Stimulated activated naive B cell treated with anti-CD40 and anti-IgM and Interleukin-4, amounts not matched to agents 10 μg/mL and 1 μg/mL and 100 μg/mL, for 72 hours (primary cell): Measurements from ENCODE around the gene C18orf63.
A peak's percentile ranks its signal among the peaks of the same experiment; 100 is the strongest.
"Not testable (repeated sequence)": the region's sequence is repeated elsewhere in the genome, so short reads cannot be mapped to it uniquely, and the experiment has no call there.

Experiments used
- ATAC-seq, 2 donors: fragments of 150-1000 bp; cut with Tn5 transposase; replicated peaks; 2 replicates each; pipeline ENCODE4 v1.10.0; 2021; ENCODE audit warnings: moderate library complexity in 1 of 2
- DNase-seq: peaks from one replicate; pipeline ENCODE4 v3.0.0; 2021
- H3K27ac Mint-ChIP-seq: one replicate; pipeline ENCODE4 v1.8.0; 2022; ENCODE audit warnings: mild to moderate bottlenecking, mixed read lengths
- H3K27me3 Mint-ChIP-seq, 2 donors: one replicate each; pipeline ENCODE4 v1.8.0; 2022; ENCODE audit warnings: mixed read lengths in 2 of 2
- H3K36me3 Mint-ChIP-seq, 2 donors: one replicate each; pipeline ENCODE4 v1.8.0; 2022; ENCODE audit warnings: mixed read lengths in 2 of 2, mild to moderate bottlenecking in 1 of 2
- H3K4me1 Mint-ChIP-seq, 2 donors: one replicate each; pipeline ENCODE4 v1.8.0; 2022; ENCODE audit warnings: mixed read lengths in 2 of 2, mild to moderate bottlenecking in 1 of 2
- H3K4me3 Mint-ChIP-seq, 2 donors: one replicate each; pipeline ENCODE4 v1.8.0; 2022; ENCODE audit warnings: mild to moderate bottlenecking in 2 of 2, mixed read lengths in 2 of 2, moderate library complexity in 1 of 2
- H3K9me3 Mint-ChIP-seq, 2 donors: one replicate each; pipeline ENCODE4 v1.8.0; 2022; ENCODE audit warnings: mixed read lengths in 2 of 2, mild to moderate bottlenecking in 1 of 2

The C18orf63 gene

DNA sequence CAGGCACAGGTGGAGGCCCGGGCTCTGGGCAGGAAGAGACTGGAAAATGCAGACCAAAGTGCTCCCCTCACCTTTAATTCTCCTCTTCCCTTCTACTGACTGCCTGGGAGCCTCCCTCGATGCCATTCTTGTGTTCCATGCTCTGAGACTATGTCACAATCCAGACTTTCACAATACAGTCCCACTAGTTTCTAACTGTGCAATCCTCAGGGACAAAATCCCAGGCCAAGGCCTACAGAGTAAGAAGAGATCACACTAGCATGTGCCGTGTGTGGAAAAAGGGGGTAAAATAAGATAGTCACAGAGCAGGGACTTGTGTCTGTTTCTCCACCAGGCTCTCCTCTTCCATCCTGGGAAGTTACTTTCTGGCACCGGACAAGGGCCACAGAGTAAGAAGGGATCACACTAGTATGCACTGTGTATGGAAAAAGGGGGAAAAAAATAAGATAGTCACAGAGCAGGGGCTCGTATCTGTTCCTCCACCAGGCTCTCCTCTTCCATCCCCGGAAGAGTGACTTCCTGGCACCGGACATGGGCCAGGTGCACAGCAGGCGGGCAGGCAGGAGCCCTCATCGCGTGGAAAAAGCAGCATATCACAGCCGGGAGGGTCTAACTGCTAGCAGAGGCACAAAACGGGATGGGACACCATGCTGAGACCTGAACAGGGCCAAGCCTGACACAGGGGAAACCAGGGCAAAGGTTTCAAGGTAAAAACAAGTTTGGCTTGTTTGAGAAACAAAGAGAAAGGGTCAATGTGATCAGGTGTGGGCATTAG, 33.5 kb upstream of the C18orf63 start:
- Mint-ChIP-seq H3K4me3 (peak overlapping the region; percentile 49 to 59), H3K27me3 (no peaks in the 10 kb centered on the region), H3K27ac (peak overlapping the region; percentile 26), H3K4me1 (peaks cover 31 to 35% of the 10 kb centered on the region in 2 donors), H3K36me3 (peaks cover 22 to 26% of the 10 kb centered on the region in 2 donors), H3K9me3 (no peaks in the 10 kb centered on the region)
- no peak for ATAC-seq
- DNase-seq = no peak

DNA sequence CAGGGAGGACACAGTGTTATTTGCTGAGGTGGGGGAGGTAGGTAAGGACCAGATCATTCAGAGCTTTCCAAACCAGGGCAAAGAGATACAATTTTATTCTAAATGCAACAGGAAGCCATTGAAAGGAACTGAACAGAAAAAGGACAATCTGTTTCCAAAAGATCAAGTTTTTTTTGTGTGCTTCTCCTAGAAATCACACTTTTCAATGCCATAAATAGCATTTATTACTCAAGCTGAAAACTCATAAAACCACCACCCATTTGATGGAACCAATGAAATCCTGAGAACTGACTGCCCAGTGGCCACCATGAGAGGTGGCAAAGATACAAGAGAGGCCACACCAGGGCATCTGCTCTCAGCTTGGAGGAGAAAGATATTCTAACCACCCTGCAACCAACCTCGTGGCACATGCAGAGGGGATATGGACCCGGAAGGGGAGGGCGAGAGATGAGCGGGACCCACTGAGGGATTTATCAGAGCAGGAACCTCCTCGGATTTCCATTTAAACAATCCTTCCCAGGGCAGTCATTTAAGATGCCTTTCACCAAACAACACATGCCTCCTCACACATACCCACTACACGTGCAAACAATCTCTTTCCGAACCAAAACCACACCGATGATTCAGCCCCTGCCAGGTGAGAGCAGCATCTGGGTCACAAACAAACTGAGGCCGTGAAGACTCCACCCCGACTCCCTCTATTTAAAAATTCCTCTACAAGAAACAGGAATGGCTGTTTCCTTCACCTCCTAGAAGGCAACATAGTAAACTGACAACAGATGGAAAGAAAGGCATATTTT, 32.7 kb upstream of the C18orf63 start:
- Mint-ChIP-seq H3K27ac (peak overlapping the region; percentile 22), H3K9me3 (no peaks in the 10 kb centered on the region), H3K36me3 (peaks cover 19 to 20% of the 10 kb centered on the region in 2 donors), H3K4me3 (peak overlapping the region in 1 of 2 donors; percentile 49), H3K27me3 (no peaks in the 10 kb centered on the region), H3K4me1 (peaks cover 31 to 37% of the 10 kb centered on the region in 2 donors)
- no peak for ATAC-seq
- no peak for DNase-seq

DNA sequence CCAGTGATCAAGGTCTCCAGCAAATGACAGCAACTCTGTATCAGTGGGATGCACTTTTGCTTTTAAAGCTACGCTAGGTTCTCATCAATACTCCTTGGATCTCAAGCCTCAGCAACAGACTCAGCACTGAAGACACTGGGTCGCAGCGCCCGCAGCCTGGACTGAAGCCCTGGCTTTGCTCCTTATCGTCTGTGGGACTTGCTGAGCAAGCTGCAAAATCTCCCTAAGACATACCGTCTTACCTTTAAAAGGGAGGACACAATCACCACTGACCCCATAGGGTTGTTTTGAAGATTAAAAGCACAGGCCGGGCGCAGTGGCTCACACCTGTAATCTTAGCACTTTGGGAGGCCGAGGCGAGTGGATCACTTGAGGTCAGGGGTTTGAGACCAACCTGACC, 32.0 kb upstream of the C18orf63 start:
- no peak overlapping the region for H3K4me3 Mint-ChIP-seq
- no peak for DNase-seq
- peaks cover 19 to 20% of the 10 kb centered on the region in 2 donors for H3K36me3 Mint-ChIP-seq
- no peak overlapping the region for H3K27ac Mint-ChIP-seq
- no peaks in the 10 kb centered on the region for H3K9me3 Mint-ChIP-seq
- ATAC-seq = no peak
- peaks cover 38 to 43% of the 10 kb centered on the region in 2 donors for H3K4me1 Mint-ChIP-seq
- H3K27me3 Mint-ChIP-seq = no peaks in the 10 kb centered on the region

DNA sequence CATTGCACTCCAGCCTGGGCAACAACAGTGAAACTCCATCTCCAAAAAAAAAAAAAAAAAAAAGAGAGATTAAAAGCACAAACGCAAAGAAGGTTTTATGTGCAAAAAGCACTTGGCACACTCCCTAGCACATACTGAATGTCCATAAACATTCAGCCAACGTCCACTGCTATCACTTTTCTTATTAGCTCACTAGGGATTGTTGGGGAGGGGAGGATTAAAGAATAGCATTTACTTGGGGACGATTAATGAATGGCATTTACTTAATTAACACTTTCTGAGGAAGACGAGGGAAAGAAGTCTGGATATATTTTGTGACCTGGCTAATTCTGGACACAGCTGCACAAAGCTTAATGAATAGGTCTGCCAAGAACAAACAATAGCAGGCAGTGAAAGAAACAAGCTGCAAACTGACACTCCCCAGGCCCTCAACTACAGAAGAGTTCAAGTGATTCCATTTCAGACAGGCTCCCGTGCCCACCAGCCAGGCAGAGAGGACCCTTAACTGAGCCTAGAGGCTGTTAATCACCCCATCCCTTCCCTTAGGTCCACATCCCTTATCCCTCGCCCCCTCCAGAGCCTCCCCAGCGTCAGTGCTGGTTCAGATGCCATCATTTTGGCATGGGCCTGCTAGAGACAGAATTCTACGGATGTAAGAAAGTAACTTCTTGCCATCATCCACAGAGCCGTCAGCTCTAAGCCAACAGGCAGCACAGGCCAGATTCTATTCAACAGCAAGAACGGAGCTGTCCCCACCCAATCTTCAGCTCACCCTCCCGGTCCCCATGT, 31.3 kb upstream of the C18orf63 start:
- Mint-ChIP-seq H3K36me3 (peaks cover 19 to 20% of the 10 kb centered on the region in 2 donors), H3K4me3 (no peak overlapping the region), H3K4me1 (peaks cover 38 to 44% of the 10 kb centered on the region in 2 donors), H3K9me3 (no peaks in the 10 kb centered on the region), H3K27me3 (no peaks in the 10 kb centered on the region), H3K27ac (no peak overlapping the region)
- DNase-seq (no peak), ATAC-seq (no peak)

DNA sequence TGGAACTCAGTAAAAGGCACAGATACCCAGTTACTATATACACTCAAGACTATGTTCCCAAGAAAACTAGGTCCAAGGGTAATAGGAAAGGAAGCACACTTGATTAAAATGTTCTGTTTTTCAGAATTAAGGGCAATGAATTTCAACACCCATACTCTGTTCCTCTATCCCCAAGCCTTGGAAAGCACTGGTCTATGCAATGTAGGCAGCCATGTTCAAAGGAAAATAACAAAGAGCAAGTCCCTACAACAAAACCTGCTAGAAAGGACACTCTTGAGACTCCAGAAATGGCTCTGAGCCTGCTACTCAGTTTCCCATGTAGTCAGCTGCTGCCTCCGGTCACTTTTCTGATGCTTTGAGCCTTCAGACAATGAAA, 30.7 kb upstream of the C18orf63 start:
- Mint-ChIP-seq H3K4me3 (no peak overlapping the region), H3K9me3 (no peaks in the 10 kb centered on the region), H3K27me3 (no peaks in the 10 kb centered on the region), H3K4me1 (peaks cover 38 to 44% of the 10 kb centered on the region in 2 donors), H3K27ac (no peak overlapping the region), H3K36me3 (peaks cover 19 to 20% of the 10 kb centered on the region in 2 donors)
- ATAC-seq (no peak), DNase-seq (no peak)

DNA sequence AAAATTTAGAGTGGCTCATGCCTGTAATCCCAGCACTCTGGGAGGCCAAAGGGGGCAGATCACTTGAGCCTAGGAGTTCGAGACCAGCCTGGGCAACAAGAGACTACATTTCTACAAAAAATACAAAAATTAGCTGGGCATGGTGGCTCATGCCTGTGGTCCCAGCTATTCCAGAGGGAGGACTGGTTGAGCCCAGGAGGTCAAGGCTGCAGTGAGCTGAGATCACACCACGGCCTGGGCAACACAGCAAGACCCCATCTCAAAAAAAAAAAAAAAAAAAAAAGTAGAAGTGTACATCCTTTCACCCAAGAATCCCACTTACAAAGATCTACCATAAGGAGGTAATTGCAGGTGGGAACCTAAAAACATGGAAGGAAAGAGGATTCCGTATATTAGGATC, 30.1 kb upstream of the C18orf63 start:
- DNase-seq, H3K27ac Mint-ChIP-seq, H3K9me3 Mint-ChIP-seq, H3K27me3 Mint-ChIP-seq, ATAC-seq, H3K4me3 Mint-ChIP-seq: not testable (repeated sequence)
- Mint-ChIP-seq H3K4me1 (peaks cover 38 to 43% of the 10 kb centered on the region in 2 donors), H3K36me3 (peaks cover 18 to 19% of the 10 kb centered on the region in 2 donors)

DNA sequence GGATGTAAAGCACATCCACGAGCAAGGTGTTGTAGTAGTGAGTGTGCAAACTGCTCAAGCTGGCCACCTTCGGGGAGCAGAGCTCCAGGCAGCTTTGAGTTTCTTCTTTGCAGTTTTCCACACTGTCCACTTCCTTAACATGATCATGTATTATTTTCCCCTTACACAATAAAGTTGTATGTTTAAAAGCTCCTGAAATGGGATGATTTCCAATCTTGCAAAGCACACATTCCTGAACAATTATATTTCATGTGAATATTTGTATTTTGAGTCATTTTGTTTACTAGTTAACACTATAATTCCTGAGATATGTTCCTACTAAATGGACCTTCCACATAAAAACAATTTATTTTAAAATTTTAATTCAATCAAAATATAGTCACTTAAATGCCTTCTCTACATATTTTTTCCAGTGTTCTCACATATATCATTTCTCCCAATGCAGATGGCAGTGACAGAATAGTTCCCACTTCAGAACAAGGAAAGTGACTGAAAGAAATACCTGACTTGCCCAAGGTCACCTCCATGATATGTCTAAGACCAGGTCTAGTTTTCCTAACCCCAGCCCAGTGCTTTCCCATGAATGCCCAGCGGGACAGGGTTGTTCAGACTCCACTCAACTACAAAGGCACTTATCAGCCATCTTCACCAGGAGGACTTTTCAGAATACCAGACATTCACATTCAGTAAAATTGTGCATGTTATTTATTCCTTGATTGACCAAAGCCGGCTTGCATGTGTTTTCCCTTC, 29.4 kb upstream of the C18orf63 start:
- peaks cover 32 to 36% of the 10 kb centered on the region in 2 donors for H3K4me1 Mint-ChIP-seq
- ATAC-seq = no peak
- no peaks in the 10 kb centered on the region for H3K9me3 Mint-ChIP-seq
- H3K36me3 Mint-ChIP-seq = peaks cover 11 to 12% of the 10 kb centered on the region in 2 donors
- H3K27me3 Mint-ChIP-seq = no peaks in the 10 kb centered on the region
- no peak overlapping the region for H3K27ac Mint-ChIP-seq
- DNase-seq = no peak
- H3K4me3 Mint-ChIP-seq = no peak overlapping the region

DNA sequence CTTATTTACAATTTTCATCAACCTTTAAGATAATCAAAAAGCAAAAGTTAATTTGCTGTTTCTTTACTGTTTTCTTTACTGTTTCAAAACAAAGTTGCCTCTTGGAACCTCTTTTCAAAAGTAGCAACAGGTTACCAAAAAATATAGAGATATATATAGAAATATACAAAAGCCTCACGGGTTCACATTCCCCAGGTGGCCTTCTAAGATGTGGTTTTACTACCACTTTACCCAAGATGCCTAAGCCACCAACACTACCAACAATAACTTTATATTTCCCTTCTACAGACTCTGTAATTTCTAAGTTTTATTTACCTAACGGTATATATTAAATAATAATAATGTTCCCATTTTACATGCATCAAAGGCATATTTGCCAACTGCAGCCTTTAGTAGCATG, 28.8 kb upstream of the C18orf63 start:
- no peaks in the 10 kb centered on the region for H3K27me3 Mint-ChIP-seq
- ATAC-seq = no peak

DNA sequence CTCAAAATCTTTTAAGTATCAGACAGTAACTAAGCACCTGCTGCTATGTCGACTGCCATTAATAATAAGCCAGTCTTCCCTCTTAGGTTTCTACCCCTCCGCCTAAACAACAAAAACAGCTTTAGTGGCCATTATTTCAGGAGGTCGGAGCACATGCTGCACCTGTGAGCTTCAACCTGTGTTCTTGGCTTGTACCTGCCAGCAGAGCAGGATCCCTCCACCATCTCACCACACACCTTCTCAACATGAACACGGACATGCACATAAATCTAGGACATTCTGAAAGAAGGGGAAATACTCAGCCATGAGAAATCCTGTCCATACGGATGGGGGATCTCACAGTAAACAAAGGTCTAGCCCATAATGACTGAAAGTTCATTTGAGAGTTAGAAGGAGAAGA, 27.6 kb upstream of the C18orf63 start:
- no peaks in the 10 kb centered on the region for H3K27me3 Mint-ChIP-seq
- no peak for ATAC-seq
- H3K36me3 Mint-ChIP-seq = peaks cover 2 to 6% of the 10 kb centered on the region in 2 donors
- no peak for DNase-seq
- H3K9me3 Mint-ChIP-seq = no peaks in the 10 kb centered on the region
- peaks cover 17 to 30% of the 10 kb centered on the region in 2 donors for H3K4me1 Mint-ChIP-seq
- H3K4me3 Mint-ChIP-seq = no peak overlapping the region
- no peak overlapping the region for H3K27ac Mint-ChIP-seq

More for the DNA sequence above, 28.8 kb upstream of the C18orf63 start:
- Mint-ChIP-seq H3K36me3 (peaks cover 8 to 9% of the 10 kb centered on the region in 2 donors), H3K9me3 (no peaks in the 10 kb centered on the region), H3K4me3 (no peak overlapping the region), H3K27ac (no peak overlapping the region), H3K4me1 (peaks cover 29 to 35% of the 10 kb centered on the region in 2 donors)
- DNase-seq = no peak

DNA sequence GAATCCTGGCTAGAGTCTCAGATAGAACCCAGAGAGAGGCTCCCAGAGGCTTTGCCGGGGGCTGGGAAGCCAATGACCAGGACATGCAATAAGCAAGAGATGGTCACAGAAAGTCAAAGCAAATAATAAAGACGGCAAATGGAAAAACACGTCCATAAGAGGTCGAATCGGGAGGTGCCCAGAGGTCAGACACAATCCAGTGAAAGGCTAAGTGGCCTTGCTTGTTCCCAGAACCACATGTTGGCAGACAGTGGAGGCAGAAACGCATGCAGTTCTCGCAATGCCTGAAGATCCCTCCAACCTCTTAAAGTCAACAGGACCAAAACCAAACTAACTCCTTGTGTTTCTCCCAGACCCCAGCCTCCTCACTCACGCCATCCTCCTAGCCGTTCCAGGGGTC, 26.9 kb upstream of the C18orf63 start:
- Mint-ChIP-seq H3K9me3 (no peaks in the 10 kb centered on the region), H3K4me3 (no peak overlapping the region), H3K27me3 (no peaks in the 10 kb centered on the region), H3K27ac (peak overlapping the region; percentile 60), H3K36me3 (peaks cover 2 to 6% of the 10 kb centered on the region in 2 donors), H3K4me1 (peaks cover 16 to 26% of the 10 kb centered on the region in 2 donors)
- no peak for DNase-seq
- no peak for ATAC-seq

DNA sequence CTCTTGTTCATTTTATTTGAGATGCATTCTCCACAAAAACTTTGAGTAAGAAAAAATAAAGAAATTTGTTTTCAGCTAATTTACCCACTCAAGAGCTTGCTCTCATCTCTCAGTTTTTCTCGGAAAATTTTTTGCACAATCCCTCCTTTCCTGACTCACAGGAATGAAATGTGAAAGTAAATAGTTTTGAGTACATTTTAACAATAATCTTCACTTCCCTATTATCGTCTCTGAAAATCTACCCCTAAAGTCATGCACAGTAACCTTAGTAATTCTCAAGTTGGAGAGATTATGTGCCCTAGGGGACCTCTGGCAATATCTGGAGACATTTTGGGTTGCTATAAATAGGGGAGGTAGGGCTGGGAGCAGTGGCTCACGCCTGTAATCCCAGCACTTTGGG, 26.5 kb upstream of the C18orf63 start:
- Mint-ChIP-seq H3K36me3 (peaks cover 2 to 6% of the 10 kb centered on the region in 2 donors), H3K27me3 (no peaks in the 10 kb centered on the region), H3K27ac (peak overlapping the region; percentile 60), H3K9me3 (no peaks in the 10 kb centered on the region), H3K4me3 (no peak overlapping the region), H3K4me1 (peaks cover 16 to 26% of the 10 kb centered on the region in 2 donors)
- no peak for DNase-seq
- no peak for ATAC-seq

DNA sequence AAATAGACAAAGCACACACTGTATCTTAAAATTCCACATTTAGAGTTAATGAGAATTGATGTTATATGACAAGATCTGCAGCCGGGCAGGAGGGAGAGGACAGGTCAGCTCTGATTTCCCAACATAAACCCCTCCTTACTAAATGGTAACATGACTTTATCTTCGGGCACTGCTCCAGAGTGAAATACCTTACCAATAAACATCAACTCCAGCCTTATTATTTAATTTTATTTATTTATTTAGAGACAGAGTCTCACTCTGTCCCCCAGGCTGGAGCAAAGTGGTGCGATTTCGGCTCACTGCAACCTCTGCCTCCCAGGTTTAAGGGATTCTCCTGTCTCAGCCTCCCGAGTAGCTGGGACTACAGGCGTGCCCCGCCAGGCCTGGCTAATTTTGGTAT, 25.6 kb upstream of the C18orf63 start:
- Mint-ChIP-seq H3K9me3 (no peaks in the 10 kb centered on the region), H3K27me3 (no peaks in the 10 kb centered on the region), H3K36me3 (peaks cover 2 to 6% of the 10 kb centered on the region in 2 donors), H3K4me1 (peaks cover 16 to 26% of the 10 kb centered on the region in 2 donors), H3K4me3 (no peak overlapping the region), H3K27ac (no peak overlapping the region)
- no peak for DNase-seq
- no peak for ATAC-seq

DNA sequence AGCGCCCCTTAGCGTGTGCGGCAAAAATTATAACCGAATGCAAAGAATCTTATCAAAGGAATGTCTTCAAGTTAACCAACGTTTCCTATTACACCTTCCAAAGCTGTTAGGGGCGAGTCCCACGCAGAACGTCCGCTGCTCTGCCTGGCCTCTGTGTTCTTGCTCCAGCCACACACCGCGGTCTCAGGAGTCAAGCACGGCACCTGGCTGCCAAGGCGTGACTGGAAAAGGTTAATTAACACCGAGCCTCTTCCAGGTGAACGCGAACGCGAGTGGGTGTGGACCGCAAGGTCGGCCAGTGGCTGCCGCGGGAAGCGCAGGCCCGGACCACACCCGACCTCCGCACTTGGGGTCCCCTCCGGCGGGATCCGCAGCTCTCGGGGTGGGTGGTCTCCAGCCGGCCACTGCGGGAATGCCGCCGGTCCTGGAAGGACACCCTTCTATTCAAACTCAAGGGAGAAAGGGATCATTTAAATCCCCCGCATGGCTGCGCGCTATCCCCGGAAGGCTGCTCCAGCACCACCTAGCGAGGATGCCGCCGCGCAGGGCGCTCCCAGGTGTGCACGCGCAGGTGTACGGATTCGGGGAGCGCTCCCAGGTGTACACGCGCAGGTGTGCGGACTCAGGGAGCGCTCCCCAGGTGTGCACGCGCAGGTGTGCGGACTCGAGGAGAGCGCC, 24.7 kb upstream of the C18orf63 start:
- peaks cover 16 to 26% of the 10 kb centered on the region in 2 donors for H3K4me1 Mint-ChIP-seq
- peak overlapping the region; percentile 93 to 95 for H3K4me3 Mint-ChIP-seq
- ATAC-seq (no peak), DNase-seq (no peak)
- H3K27ac Mint-ChIP-seq = no peak overlapping the region
- H3K9me3 Mint-ChIP-seq = no peaks in the 10 kb centered on the region
- peaks cover 2 to 6% of the 10 kb centered on the region in 2 donors for H3K36me3 Mint-ChIP-seq
- no peaks in the 10 kb centered on the region for H3K27me3 Mint-ChIP-seq
